NCI-H2081 (cell line): Measurements from ENCODE around the gene FXYD5.
A peak's percentile ranks its signal among the peaks of the same experiment; 100 is the strongest.
"Not testable (repeated sequence)": the region's sequence is repeated elsewhere in the genome, so short reads cannot be mapped to it uniquely, and the experiment has no call there.

ENCODE experiments used
- DNase-seq, 2 experiments: peaks; one replicate each; lab custom pipeline; 2025; lab: John Stamatoyannopoulos, UW

The FXYD5 gene

GRCh38 chr19:35120492-35120891 is 34.0 kb upstream of the FXYD5 start:
- DNase-seq: peak; percentile 59 to 74

DNA sequence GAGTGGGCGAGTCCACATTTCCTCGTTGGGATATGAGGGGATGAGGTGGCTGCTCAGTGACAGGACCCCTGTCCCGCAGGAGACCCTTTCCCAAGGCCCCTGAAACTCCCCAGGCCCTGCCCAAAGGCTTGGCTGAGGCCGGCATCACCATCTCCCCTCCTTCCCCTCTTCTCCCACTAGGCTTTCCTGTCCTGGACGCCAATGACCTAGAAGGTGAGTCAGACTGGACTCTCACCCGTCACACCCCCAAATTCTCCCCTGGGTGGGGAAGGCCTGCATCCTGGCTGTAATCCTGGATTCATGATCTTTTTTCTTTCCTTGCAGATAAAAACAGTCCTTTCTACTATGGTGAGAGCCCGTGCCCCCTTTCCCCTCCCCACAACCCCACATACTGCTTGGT is 33.6 kb upstream of the FXYD5 start:
- no peak for DNase-seq

GRCh38 chr19:35122687-35123551 is 31.6 kb upstream of the FXYD5 start:
- no peak for DNase-seq

GRCh38 chr19:35123573-35123972 is 31.0 kb upstream of the FXYD5 start:
- no peak for DNase-seq

DNA sequence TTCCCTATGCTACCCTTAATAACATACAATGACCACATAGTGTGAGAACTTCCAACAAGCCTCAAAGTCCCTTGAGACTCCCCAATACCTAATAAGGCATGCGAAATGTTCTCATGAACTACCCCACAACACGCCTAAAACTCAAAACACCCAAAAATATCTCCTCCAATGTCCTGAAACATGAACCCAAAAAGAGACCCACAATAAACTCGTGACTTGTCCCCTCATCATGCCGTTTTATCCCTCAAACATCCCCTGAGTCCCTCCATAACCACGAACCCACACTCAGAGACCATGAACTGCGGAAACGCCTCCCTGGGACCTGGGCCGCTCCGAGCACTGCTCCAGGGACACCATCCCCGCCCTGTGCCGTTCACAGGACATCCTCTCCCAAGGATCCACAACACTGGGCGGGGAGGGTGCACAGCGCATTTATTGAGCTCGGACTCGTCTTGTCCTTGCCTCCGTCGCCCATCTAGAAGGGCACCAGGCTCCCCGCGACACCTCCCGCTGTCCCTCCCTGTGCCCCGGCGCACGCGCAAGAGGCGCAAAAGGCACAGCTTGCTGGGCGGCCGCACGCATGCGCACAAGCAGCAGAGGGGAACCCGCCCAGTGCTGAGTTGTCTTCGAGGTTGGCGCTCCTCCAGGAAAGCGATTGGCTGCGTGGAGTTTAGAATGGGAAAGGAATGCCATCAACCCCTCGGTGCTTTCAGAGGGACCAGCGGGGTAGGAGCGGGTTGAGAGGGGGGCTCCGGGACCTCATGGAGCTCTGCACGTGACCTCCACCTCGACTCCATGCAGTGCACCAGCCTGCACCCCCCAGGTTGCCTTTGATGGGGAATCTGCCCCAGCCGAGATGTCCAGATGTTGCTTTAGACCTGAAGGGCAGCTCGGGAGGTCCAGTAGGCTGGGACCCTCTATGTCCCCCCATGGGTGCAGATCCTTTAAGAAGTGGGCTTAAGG is 30.2 kb upstream of the FXYD5 start:
- DNase-seq: peak; percentile 77 to 84

- DNase-seq: no peak
These were observed 29.2 kb upstream of the FXYD5 start for GRCh38 chr19:35125270-35125717.

GRCh38 chr19:35125749-35126623 is 28.5 kb upstream of the FXYD5 start:
- DNase-seq: no peak

DNA sequence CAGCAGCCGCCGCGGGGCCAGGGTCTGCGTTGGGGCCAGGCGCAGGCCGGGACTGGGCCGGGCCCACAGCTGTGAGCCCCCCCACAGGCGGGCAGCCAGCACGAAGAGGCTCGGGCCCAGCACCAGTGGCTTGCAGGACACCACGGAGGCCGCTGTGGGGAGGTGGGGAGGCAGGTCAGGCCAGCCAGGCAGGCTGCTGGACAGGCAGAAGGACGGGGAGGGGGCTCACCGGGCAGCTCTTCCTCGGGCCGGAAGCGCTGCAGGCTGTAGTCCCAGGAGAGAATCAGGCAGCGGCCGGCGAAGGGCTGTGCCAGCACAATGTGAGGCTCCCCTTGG is 27.9 kb upstream of the FXYD5 start:
- DNase-seq: no peak

DNA sequence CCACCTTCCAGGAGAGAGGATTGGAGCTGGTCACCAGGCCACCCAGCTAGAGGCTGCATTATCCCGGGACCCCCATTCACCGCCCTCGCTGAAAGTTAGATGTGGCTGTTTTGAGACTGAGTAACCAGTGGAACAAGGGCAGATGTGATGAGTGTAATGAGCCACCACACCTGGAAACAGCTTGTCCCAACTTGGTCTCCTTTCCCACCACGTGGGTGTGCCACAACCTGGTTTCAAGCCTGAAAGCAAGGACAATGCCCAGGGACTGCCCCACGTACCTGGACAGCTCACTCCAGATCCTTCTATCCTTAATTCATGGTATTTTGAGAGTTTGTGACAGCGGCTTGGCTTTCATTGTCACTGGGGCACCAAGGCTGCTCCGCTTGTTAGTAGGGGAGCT is 26.7 kb upstream of the FXYD5 start:
- DNase-seq: no peak

GRCh38 chr19:35128398-35129057 is 26.0 kb upstream of the FXYD5 start:
- DNase-seq: no peak

DNA sequence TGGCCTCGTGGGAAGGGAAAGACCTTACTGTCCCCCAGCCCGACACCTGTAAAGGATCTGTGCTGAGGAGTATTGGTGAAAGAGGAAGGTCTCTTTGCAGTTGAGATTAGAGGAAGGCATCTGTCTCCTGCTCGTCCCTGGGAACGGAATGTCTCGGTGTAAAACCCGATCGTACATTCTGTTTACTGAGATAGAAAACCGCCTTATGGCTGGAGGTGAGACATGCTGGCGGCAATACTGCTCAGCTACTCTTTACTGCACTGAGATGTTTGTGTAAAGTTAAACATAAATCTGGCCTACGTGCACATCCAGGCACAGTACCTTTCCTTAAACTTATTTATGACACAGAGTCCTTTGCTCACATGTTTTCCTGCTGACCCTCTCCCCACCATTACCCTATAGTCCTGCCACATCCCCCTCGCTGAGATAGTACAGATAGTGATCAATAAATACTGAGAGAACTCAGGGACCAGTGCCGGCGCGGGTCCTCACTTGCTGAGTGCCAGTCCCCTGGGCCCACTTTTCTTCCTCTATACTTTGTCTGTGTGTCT is 24.7 kb upstream of the FXYD5 start:
- DNase-seq: not testable (repeated sequence)

DNA sequence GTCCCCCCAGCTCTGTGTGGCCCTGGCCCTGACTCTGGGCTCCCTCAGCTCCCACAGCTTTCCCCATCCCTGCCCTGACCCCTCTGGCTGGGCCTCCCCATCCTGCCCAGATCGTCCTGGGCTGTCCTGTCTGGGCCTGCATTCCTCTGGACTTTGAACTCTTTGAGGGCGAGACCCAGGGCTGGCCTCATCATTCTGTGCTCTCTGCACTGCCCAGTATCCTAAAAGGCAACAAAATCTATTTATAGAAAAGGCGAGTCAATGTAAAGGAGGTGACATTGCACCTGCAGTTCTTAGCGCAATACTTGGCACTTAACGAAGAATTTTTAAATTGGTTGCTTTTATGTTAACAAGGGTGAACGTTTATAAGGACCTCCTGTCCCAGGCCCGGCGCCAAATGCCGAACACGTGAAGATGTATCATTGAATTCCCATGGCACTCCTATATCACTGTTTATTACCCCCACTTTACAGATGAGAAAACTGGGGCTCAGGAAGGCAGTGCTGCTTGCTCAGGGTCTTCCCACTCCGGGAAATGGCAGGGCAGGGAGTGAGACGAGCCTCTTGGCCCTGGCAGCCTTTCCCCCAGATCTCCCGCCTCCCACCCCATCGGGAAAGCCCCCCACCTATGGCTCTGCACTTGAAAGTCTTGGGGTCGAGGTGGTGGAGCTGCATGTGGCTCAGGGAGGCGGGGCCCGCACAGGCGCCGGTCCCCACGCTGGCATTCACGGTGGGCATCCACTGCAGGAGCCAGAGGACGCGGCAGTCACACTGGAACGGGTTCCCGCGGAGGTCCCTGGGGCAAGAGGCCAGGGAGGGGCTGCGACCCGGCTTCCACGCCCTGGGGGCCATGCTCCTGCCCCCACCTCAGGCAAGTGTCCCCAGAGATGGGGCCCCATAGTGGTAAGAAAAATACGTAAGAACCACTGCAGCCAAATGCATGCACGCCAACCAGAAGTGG is 23.5 kb upstream of the FXYD5 start:
- no peak for DNase-seq

- DNase-seq: no peak
These were observed 22.3 kb upstream of the FXYD5 start for GRCh38 chr19:35132254-35132653.

GRCh38 chr19:35133826-35134225 is 20.7 kb upstream of the FXYD5 start:
- DNase-seq: no peak

- no peak for DNase-seq
These were observed 19.8 kb upstream of the FXYD5 start, which contains the start of gene LGI4 for GRCh38 chr19:35134601-35135242. Gene LGI4 (minus strand): TSS chr19:35135059. CDS start chr19:35134680, 379 bp downstream.

DNA sequence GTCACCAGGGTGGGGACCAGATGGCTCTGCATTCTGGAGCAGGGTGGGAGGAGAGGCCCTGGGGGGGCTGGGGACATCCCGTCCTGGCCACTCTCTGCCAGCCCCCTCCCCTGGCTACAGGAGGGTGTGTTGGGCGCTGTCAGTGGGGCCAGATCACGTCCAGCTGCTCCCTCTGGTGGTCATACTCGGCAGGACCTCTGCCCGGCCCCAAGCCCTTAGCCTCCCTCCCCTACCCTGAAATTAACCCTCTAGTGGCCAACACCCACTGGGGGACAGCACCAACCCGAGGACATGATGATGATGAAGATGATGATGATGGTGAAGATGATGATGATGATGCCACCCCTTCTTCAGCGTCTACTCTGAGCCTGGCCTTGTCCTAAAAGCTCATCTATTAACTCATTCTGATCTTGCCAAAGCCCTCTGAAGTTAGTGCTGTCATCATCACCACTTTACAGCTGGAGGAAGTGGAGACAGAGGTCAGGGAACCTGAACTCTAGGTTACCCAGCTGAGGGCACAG is 19.1 kb upstream of the FXYD5 start:
- DNase-seq: peak; percentile 26 to 31

- no peak for DNase-seq
These were observed 18.3 kb upstream of the FXYD5 start for GRCh38 chr19:35136231-35136630.

- no peak for DNase-seq
These were observed 17.4 kb upstream of the FXYD5 start for GRCh38 chr19:35136977-35137702.
